HG03064 (cell line): ENCODE measurements around the gene CELA3B.
"Not testable (repeated sequence)": the region's sequence is repeated elsewhere in the genome, so short reads cannot be mapped to it uniquely, and the experiment has no call there.

Experiments
- ATAC-seq: cut with Tn5 transposase; IDR thresholded peaks from one replicate; pipeline ENCODE4 v1.9.1; 2021; ENCODE audit warnings: low read depth; ENCODE audit not compliant: unreplicated experiment

CELA3B gene, protein sequence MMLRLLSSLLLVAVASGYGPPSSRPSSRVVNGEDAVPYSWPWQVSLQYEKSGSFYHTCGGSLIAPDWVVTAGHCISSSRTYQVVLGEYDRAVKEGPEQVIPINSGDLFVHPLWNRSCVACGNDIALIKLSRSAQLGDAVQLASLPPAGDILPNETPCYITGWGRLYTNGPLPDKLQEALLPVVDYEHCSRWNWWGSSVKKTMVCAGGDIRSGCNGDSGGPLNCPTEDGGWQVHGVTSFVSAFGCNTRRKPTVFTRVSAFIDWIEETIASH

DNA sequence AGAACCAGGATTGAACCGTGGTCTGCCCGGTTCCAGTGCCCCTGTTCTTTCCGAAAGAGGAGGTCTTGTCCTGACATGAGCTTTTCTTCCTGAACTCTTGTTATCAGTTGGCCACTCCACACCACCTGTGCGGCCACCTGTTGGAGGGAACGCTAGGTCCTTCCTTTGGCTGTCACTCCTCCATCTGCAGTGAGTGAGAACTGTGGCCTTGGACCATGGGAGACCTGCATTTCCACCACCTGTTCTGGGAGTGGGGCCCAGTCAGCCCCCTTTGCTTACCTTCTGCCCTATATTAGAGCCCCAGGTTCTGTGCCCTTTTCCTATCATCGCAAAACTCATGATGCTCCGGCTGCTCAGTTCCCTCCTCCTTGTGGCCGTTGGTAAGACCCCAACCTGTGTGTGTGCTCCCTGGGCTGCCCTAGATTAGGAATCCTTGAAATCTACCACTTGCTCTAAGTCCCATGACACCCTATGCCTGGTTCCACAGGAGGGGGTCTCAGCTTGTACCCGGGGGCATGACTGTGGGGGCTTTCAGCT lies at the start of gene CELA3B:
CELA3B (plus strand) TSS at position 320 of the 537 bp plus-strand sequence; CDS start at position 338, 18 bp downstream.
- not testable (repeated sequence) for ATAC-seq

DNA sequence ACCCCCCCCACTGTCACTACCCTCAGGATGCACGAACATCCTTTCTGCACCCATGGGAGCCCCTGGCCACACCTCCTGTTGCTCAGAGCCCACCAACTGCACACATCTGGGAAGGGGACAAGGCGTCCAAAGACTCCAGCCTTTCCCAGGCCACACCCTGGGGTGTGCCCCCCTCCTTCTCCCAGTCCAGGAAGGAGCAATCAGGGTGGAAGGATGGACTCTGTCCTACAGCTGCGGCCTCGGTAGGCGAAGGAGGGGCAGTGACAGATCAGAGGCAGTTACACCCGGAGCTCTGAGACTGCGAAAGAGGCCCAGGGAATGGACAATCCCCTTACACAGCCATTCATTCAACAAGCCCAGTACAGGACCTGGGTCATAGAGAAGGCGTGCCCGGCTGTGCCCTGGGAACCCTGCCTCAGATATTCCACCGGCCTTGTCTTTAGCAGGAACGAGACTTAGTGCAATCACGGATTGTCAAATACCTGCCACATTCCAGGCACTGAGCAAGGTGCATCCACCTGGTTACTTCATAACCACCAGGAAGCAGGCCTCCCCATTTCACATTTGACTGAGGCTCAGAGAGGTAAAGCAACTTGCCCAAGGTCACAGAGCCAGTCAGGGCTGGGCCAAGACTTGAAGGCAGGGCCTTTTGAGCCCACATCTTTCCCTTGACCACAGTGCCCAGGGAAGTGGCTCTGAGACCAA lies 49.1 kb upstream of the CELA3B start:
- no peak for ATAC-seq

DNA sequence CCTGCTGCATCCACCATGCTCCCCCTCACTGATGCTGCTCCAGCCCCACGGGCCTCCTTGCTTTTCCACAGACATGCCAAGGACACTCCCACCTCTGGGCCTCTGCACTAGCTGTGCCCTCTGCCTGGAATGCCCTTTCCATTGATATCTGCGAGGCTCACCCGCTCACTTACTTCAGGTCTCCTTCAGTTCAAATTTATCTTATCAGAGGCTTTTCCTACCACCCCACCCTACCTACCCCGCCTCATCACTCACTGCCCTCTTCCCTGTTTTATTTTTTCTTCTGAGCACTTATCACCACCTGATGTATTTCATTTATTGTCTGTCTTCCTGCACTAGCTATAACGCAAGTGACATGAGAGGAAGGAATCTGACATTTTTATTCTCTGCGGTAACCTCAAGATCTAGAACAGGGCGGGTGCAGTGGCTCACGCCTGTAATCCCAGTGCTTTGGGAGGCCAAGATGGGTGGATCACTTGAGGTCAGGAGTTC lies 46.7 kb upstream of the CELA3B start:
- no peak for ATAC-seq

DNA sequence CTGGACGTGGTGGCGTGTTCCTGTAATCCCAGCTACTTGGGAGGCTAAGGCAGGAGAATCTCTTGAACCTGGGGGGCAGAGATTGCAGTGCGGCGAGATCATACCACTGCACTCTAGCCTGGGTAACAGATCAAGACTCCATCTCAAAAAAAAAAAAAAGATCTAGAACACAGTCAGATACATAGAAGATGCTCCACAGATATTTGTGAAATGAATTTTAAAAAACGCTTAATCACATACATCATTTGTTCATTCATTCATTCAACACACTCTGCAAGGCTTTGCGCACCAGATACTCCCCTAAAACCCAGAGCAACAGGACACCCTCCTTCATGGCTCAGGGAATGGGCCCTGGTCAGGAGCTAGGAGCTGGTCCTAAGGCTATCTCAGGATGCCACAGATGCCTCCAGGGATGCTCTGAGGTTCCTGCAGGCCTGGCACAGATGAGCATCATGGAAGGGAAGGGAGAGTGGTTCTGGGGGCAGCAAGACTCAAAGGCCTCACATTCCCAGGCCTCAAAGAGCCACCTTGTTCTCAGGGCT lies 46.1 kb upstream of the CELA3B start:
- no peak for ATAC-seq

DNA sequence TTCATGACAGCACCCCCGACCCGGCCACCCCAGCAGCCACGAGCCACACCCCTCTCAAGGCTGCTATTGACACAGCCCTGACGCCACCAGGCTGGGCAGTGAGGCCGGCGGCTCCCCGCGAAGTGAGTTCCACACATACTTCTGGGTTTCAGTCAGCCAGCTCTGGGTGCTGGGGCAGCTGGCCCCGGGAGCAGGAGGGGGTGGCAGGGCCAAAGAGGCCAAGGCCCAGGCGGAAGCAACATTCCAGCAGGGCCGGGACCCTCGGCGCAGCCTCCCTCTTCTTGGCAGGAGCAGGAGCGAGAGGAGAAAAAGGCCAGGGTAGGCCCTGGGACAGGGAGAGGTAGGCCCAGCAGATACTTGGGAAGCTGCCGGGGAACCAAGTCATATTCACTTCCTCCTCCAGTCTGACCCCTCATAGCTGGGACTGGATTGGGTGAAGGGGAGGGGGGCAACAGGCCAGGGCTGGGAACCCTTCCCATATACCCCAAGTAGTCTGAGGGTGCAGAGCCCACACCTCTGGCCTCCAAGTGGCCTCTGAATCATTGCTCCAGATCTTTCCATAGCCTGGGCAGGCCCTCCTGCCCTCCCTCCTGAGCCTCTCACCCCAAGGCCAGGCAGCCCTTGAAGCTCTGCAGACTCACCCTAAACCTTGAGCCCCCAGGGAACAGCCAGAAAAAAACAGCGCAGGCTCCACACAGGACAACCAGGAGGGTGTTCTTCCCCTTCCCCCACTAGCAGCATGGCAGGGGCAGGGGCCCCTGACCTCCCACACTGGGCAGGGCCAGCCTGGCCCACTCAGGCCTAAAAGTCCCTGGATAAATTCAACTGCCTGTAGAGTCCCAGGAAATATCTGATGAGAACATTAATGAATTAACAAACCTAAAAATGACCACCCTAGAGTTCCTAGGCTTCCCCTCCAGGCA lies 45.4 kb upstream of the CELA3B start:
- ATAC-seq = no peak

DNA sequence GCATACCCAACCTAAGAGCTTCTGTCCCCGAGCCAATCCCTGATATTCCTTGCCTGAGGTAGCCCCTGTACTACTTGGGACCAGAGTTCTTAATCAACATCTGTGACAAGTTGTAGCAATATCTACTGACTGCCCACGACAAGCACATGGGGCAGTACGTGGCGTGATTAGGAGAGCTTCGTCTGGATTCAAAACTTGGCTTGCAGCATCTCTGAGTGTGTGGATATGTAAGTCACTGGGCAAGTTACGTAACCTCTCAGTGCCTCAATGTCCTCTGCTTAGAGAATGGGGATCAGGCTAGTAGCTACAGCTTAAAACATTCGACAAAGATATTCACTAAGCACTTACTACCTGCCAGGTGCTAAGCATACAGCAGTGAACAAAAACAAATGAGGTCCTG lies 44.7 kb upstream of the CELA3B start:
- no peak for ATAC-seq

DNA sequence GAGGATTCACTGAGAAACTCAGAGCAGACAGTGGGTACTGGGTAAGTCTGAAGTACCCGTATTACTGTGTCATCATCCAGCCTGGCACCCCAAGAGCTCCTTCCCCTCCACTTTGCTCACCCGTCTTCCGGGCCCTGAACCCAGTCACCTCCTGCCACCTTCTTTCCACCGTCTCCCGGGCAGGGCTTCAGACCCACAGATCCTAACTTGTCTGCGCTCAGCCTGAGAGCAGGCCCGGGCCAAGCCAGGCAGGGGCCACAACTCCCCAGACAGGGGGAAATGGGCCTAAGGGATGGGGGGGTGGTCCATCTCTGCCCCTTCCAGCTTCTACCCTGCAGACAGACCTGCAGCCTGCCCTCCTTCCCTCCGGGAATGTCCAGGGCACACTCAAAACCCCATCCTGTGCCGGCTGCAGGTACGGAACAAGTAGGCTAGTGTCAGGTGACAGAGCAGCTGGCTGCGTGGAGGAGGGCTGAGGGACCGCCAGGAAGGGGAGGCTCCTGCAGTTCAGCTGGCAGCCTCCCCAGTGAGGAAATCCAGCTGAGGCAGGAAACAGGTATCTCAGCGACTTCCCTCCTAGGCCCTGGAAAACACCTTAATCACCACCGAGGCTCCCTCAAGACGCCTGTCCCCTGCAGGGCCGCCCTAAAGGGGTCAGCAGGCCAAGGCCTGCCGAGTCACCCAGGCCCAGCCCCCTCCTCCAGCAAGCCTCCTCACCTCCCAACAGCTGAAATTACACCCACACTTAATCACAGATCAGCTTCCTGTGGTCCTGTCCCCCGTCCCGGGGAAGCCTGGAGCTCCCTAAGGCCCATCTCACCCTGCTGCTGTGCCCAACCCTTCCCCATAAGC lies 43.2 kb upstream of the CELA3B start:
- ATAC-seq = no peak

DNA sequence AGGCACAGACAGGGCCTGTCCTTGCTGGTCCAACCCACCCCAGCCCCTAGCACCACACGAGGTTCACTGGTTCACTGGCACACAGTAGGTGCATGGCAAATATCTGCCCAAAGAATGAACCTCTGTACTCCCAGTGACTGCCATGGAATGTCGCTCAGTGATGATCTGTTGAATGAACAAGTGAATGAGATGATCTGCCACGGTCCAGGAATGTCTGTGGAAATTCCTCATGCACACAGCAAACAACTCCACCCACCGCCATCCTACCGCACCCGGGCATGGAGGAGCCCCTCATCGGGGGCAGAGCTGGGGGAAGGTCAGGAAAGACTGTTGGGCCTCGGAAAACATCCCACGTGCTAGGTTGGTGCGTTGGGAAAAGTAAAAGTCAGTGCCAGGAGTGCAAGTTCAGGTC lies 41.4 kb upstream of the CELA3B start:
- no peak for ATAC-seq

DNA sequence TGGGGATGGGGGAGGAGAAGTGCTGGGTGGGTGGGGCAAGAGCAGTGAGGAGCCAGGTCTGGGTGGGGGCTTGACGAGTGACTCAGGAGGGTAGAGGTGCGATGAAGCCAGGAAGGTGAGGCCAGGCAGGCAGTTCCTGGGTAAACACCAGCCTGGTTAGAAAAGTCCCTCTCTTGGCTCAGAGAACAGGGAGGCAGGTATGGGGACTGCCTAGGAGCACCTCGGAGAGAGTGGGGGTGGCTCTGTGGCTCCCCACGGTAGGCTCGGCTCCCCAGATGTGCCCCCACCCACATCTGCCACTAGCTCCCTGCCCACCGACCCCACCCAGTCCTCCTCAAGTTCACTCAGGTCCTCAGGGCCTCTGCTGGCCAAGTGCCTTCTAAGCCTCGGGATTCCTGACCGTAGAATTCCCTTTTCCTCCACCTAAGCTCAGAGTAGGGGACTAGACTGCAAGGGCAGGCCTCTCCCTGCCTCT lies 40.9 kb upstream of the CELA3B start:
- no peak for ATAC-seq

DNA sequence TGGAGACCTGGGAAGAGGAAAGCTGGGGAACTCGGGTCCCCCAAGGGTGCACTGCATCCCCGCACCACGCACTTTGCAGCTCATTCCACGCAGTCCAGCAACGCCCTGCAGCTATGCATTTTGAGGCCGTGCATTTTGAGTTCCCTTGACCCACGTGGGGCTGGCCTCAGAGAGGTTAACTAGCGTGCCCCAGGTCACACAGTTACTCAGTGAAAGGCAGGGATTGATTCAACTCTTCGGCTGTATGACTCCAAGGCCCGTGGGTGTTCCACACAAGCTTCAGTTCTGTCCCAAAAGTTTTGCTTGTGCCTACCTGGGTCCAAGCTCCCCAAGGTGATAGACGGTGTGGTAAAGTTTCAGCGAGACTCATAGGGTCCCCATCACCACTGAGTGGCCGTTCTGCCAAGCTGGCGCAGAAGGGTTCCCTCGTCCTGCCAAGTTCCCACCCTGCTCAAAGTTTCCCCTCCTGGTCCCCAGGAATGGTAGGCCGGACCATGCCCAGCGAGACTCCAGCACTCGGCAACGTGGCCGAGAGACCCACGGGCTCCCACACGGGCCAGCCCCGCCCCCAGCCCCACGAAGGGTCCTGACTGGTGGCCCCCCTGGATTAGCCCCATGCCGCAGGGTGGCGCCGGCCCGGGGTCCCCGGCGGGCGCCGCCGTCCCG lies 40.3 kb upstream of the CELA3B start:
- no peak for ATAC-seq

DNA sequence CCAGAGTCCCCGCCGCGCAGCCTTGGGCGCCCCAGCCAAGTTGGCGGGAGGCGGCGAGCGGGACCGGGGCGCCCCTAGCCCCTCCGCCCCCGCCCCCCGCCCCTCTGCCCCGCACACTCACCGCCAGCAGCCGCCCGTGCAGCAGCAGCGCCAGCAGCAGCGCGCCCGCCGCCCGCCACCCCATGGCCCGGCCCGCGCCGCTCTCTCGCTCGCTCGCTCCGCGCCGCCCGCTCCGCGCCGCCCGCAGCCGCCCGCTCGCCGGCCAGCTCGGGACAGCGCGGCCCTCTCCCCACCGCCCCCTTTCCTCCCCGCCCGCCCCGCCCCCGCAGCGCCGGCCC lies 39.8 kb upstream of the CELA3B start, which contains the start of gene HSPG2:
HSPG2 (minus strand) TSS at position 277 of the 338 bp plus-strand sequence; CDS start at position 184, 93 bp downstream.
- no peak for ATAC-seq

DNA sequence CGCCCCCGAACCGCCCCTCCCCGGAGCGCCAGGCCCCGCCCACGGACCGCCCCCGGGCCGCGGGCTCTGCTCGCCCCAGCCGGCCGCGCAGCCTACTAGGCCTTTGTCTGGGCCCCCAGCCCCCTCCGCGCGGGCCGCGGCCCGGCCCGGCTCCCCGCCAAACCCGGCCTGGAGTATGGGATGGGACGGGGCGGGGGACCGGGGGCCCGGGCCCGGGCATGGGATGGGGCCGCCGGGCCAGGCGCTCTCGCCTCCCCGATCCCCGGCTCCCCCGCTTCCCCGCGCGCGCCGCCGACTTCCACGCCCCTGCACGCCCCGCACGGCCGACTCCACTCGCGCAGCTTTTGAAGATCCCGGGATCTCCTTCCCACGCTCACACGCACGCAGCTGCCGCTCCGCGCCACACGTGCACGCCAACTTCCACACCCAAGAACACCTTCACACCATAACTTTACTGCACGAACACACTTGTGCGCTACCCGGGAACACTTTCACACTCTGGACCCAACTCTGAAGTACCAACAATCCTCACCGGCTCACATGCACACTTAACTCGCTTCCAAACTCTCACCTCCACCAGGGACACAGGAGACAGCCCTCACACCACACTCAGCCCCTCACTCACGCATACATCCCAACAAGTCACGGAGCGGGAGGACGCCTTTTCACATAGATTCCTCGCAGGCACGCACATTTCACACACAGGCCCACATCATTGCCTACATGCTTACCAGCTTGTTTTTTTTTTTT lies 39.3 kb upstream of the CELA3B start:
- no peak for ATAC-seq

DNA sequence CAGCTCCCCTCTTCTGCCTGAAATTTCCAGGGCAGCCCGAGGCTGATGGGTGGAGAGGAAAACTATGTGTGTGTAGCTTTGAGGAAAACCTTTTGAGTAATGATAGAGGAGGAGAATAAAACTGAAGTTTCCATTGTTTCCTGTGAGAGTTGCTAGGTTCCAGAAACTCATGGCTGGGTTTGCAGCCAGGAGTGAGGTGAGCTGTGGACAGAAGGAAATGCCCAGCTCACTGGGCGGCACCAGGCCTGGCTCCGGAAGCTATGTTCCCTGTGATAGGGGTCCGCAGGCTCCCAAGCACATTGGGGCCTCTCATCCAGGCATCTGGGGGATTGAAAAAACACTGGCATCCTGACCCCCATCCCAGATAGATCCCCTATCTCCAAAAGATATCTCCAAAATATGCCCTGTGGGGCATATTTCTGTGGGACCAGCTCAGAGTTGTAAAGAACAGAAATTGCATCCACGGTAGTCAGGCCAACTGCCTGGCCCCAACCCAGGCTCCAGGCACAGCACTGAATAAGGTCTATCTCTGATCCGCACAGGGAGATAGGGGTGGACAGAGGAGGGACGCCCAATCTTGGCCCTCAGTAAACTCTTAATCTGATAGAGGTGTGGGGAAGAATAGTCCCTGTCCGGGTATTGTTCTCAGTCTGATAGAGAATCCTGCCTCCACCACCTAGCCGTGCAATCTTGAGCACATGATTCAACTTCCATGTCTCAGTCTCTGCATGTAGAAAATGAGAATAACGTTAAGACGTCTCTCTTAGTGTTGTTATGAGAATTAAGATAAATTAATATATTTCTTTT lies 37.9 kb upstream of the CELA3B start:
- ATAC-seq = no peak

DNA sequence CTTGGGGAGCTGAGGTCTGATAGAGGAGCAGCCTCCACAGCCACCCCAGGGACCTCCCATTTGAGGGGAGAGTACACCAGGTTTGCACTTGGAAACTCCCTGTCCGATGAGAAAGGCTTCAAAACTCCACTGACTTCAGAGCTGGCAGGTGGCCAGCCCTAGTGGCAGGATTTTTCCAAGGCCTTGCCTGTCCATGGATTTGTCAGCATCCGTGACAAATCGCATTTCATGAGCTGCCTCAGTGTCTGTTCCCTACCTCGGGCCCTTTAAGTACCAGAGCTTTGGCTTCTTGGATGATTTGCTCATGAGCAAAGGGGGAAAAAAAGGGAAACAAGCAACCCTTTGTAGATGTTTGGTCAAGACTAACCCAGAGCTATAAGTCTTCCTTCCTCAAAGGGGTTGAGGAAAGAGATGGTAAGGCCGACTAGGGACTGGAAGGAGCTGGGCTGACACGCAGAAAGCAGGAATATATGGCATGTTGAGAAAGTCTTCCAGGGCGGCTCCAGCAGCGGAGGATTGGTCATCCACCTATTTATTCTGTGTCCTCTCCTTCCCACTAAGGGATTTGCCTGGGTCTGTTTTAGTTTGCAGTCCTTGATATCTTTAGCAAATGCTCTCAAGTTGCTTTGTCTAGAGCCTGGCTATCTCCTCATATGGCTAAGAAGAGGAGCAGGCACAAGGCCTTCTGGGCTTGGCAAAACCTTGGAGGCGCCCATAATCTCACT lies 37.0 kb upstream of the CELA3B start:
- no peak for ATAC-seq

DNA sequence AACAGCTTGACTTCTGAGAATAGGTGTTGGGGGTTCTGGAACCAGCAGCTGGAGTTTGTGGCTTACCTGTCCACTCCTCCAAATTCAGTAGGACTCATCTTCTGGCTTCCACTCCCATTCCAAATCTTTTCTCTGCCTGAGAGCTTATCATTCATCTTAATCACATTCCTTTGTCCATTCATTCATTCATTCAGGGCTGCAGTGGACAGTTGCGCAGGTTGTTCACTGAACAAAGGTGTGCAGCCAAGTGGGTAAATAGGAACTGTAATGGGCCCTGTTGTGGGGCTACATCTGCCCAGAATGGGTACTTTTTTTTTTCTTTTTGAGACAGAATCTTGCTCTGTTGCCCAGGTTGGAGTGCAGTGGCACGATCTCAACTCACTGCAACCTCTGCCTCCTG lies 36.3 kb upstream of the CELA3B start:
- no peak for ATAC-seq

DNA sequence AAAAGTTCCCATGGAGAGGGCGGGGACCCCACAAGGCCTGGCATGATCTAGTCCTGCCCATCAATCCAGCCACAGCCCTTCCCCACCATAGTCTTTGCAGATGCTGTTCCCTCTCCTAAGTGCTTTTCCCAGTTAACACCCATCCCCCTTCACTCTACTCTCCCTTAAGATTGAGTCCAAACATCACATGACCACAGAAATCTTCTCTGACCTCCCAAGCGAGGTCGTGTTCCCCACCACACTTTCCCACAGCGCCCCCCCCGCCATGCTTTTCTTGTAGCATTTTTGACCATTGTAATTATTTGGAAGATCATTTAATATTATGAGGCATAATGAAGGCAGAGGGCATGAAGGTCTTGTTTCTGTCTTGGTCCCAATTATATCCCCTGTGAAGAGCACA lies 35.5 kb upstream of the CELA3B start:
- no peak for ATAC-seq

DNA sequence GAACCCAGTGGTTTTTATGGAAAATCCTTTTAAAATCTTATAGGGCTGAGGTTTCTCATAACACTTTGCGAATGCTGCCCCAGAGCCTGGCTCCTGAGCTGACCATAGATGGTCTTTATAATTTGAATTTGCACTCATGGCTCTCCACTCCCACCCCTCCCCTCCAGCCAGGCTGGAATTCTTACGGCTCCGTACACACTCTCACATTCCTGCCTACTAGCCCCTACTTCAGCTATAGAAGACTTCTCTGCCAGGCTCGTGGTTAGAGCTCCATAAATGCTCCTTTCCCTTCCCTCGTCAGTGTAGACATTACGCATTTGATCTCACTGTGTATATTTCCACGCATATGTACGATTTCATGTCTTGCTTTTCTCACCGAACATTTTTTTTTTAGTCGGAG lies 34.4 kb upstream of the CELA3B start:
- ATAC-seq = no peak
